T-cell (primary cell): ENCODE data around the gene ADGRG1. TPM values are rescaled to one million over a fixed set of nuclear protein-coding genes. Genes with fewer than 3 reads are reported as not detected.
"Not testable (repeated sequence)": the region's sequence is repeated elsewhere in the genome, so short reads cannot be mapped to it uniquely, and the experiment has no call there.

Experiments used
- ATAC-seq, 4 experiments: fragments of 200-7000 bp in 3 of 4; fragments of 150-1000 bp in 1 of 4; cut with Tn5 transposase; replicated peaks in 1 of 4; 1 replicate in 3 of 4; 2 replicates in 1 of 4; pipeline ENCODE4 v1.10.0; 2021; ENCODE audit warnings: moderate library complexity in 3 of 4, mild to moderate bottlenecking in 2 of 4, moderate number of reproducible peaks in 1 of 4
- CTCF ChIA-PET, 2 donors: fragments of 300-600 bp; sonication (Branson Sonifier 250); formaldehyde crosslinking; loops; one replicate each; lab custom pipeline; 2022; ENCODE audit warnings: antibody characterized with exemption in 2 of 2; lab: Charles Lee
- POLR2A ChIA-PET, 2 donors: fragments of 300-600 bp; sonication (Branson Sonifier 250); formaldehyde crosslinking; loops; one replicate each; lab custom pipeline; 2022; ENCODE audit warnings: antibody characterized with exemption in 2 of 2; lab: Charles Lee
- DNase-seq, 35 experiments: peaks; one replicate each; pipeline versions ENCODE4 v3.0.0 to v3.0.0-alpha.2; 2013 to 2023
- H3K27ac ChIP-seq: one replicate; pipeline ENCODE4 v1.5.1; 2013; ENCODE audit warnings: low read length
- H3K27me3 ChIP-seq, 2 experiments: replicated peaks in 1 of 2; 1 replicate in 1 of 2; 2 replicates in 1 of 2; pipeline versions ENCODE4 v1.6.1 to v1.7.0; 2013; ENCODE audit warnings: low read length in 1 of 2, mixed read lengths in 1 of 2; ENCODE audit not compliant: control insufficient read depth in 2 of 2, insufficient read depth in 2 of 2; ENCODE audit errors: extremely low read depth in 1 of 2
- H3K36me3 ChIP-seq, 2 donors: 1 replicate in 1 of 2; 2 replicates in 1 of 2; pipeline versions ENCODE4 v1.6.1 to v1.7.0; 2013; ENCODE audit warnings: low read length in 1 of 2; ENCODE audit not compliant: control insufficient read depth in 2 of 2, insufficient read depth in 1 of 2; ENCODE audit errors: extremely low read depth in 1 of 2
- H3K4me1 ChIP-seq, 2 experiments: 1 replicate in 1 of 2; 2 replicates in 1 of 2; pipeline versions ENCODE4 v1.6.1 to v1.7.0; 2013; ENCODE audit warnings: low read length in 2 of 2, mixed read lengths in 1 of 2; ENCODE audit not compliant: insufficient read depth in 2 of 2, control insufficient read depth in 1 of 2; ENCODE audit errors: extremely low read depth in 1 of 2
- H3K4me3 ChIP-seq, 2 donors: 1 replicate in 1 of 2; 2 replicates in 1 of 2; pipeline versions ENCODE4 v1.5.1 to v1.7.0; 2013; ENCODE audit warnings: mild to moderate bottlenecking in 2 of 2, low read length in 1 of 2, moderate library complexity in 1 of 2; ENCODE audit not compliant: control insufficient read depth in 1 of 2; ENCODE audit errors: extremely low read depth in 1 of 2
- H3K9me3 ChIP-seq: 2 replicates; pipeline ENCODE4 v1.7.0; 2013
- H3K27ac Mint-ChIP-seq, 2 donors: one replicate each; pipeline ENCODE4 v1.8.0; 2020 to 2021; ENCODE audit warnings: mild to moderate bottlenecking in 2 of 2, mixed read lengths in 2 of 2
- H3K27me3 Mint-ChIP-seq, 2 donors: one replicate each; pipeline ENCODE4 v1.8.0; 2021 to 2022; ENCODE audit warnings: mixed read lengths in 2 of 2
- H3K36me3 Mint-ChIP-seq: one replicate; pipeline ENCODE4 v1.8.0; 2021; ENCODE audit warnings: mixed read lengths
- H3K4me1 Mint-ChIP-seq, 3 donors: one replicate each; pipeline ENCODE4 v1.8.0; 2020 to 2022; ENCODE audit warnings: mixed read lengths in 3 of 3, mild to moderate bottlenecking in 1 of 3
- H3K4me3 Mint-ChIP-seq, 3 donors: one replicate each; pipeline ENCODE4 v1.8.0; 2020 to 2022; ENCODE audit warnings: mild to moderate bottlenecking in 3 of 3, mixed read lengths in 3 of 3, moderate library complexity in 3 of 3
- H3K9me3 Mint-ChIP-seq, 3 donors: one replicate each; pipeline ENCODE4 v1.8.0; 2020 to 2022; ENCODE audit warnings: mixed read lengths in 3 of 3
- WGBS: methylation state at CpG from one replicate; pipeline ENCODE4 v1.1.5; 2013; ENCODE audit warnings: missing lambda C conversion rate; ENCODE audit not compliant: insufficient coverage; 5-methylcytosine and 5-hydroxymethylcytosine counted together
- total RNA-seq, 35 experiments: library from RNA in 6 of 35; stranded (reverse) in 6 of 35; fragments of 120-200 nt in 1 of 35; gene quantifications; one replicate each; pipeline versions ENCODE4 v1.2.1 to v1.2.4 and lab custom pipeline; 2013 to 2026

The ADGRG1 gene
- total RNA-seq, 5 donors from 2014 or later (not counting 1 experiment from before 2014, with no cell fraction given) = 7.8 to 91.7 (median 11.7) TPM

- Histone ChIP-seq H3K36me3 (no peaks in the 10 kb centered on the region), H3K4me3 (no peak overlapping the region), H3K27ac (no peak overlapping the region), H3K4me1 (no peaks in the 10 kb centered on the region), H3K27me3 (peaks cover 0 to 10% of the 10 kb centered on the region in 2 experiments), H3K9me3 (no peaks in the 10 kb centered on the region)
- peaks cover under 1 to 2% of the 10 kb centered on the region in 2 donors for H3K27me3 Mint-ChIP-seq
- ATAC-seq (no peak), DNase-seq (no peak)
- ChIA-PET CTCF (interaction anchor here in 1 of 2 donors (1.0 kb wide), 1 partner anchor 23 kb away, joined by 6 read pairs; no protein-coding TSS in a partner anchor), POLR2A (no interaction called here)
- no peak overlapping the region for H3K27ac Mint-ChIP-seq
- no peak overlapping the region for H3K4me3 Mint-ChIP-seq
- no peaks in the 10 kb centered on the region for H3K4me1 Mint-ChIP-seq
- H3K9me3 Mint-ChIP-seq = no peaks in the 10 kb centered on the region
- no peaks in the 10 kb centered on the region for H3K36me3 Mint-ChIP-seq
- no CpG with 5 or more reads among the region's 3 CpGs for WGBS
These were observed 83.6 kb downstream of the ADGRG1 start for GRCh38 chr16:57711993-57712392.

- H3K27me3 Mint-ChIP-seq, H3K27ac Mint-ChIP-seq, H3K27ac ChIP-seq, ATAC-seq, H3K4me1 Mint-ChIP-seq, H3K36me3 Mint-ChIP-seq, H3K9me3 ChIP-seq, H3K27me3 ChIP-seq, H3K9me3 Mint-ChIP-seq, DNase-seq, H3K4me3 ChIP-seq, H3K4me1 ChIP-seq, H3K4me3 Mint-ChIP-seq, H3K36me3 ChIP-seq, POLR2A ChIA-PET: not testable (repeated sequence)
- CTCF ChIA-PET = interaction anchor here in 1 of 2 donors (1.0 kb wide), 1 partner anchor 23 kb away, joined by 6 read pairs; no protein-coding TSS in a partner anchor
- 71% methylated on average over 2 of the region's 6 CpGs for WGBS
These were observed 84.1 kb downstream of the ADGRG1 start for GRCh38 chr16:57712569-57712968.

GRCh38 chr16:57713596-57713995 lies 85.2 kb downstream of the ADGRG1 start:
- ATAC-seq (no peak), DNase-seq (no peak)
- H3K4me1 ChIP-seq = no peaks in the 10 kb centered on the region
- Mint-ChIP-seq H3K27me3 (peaks cover 0 to 2% of the 10 kb centered on the region in 2 donors), H3K4me1 (no peaks in the 10 kb centered on the region), H3K4me3 (no peak overlapping the region), H3K27ac (no peak overlapping the region), H3K9me3 (no peaks in the 10 kb centered on the region), H3K36me3 (no peaks in the 10 kb centered on the region)
- H3K27ac ChIP-seq = no peak overlapping the region
- ChIA-PET POLR2A (no interaction called here), CTCF (no interaction called here)
- H3K4me3 ChIP-seq = no peak overlapping the region
- WGBS = 90% methylated on average over 8 of the region's 8 CpGs
- peaks cover 0 to 11% of the 10 kb centered on the region in 2 experiments for H3K27me3 ChIP-seq
- no peaks in the 10 kb centered on the region for H3K9me3 ChIP-seq
- H3K36me3 ChIP-seq = no peaks in the 10 kb centered on the region

GRCh38 chr16:57714047-57714446 lies 85.6 kb downstream of the ADGRG1 start:
- H3K4me1 Mint-ChIP-seq = no peaks in the 10 kb centered on the region
- ChIA-PET CTCF (no interaction called here), POLR2A (no interaction called here)
- no peak overlapping the region for H3K4me3 Mint-ChIP-seq
- Histone ChIP-seq H3K4me1 (no peaks in the 10 kb centered on the region), H3K9me3 (no peaks in the 10 kb centered on the region), H3K36me3 (no peaks in the 10 kb centered on the region), H3K4me3 (no peak overlapping the region), H3K27me3 (peaks cover 0 to 15% of the 10 kb centered on the region in 2 experiments), H3K27ac (no peak overlapping the region)
- H3K36me3 Mint-ChIP-seq = no peaks in the 10 kb centered on the region
- no CpG with 5 or more reads among the region's 6 CpGs for WGBS
- DNase-seq = no peak
- peaks cover 0 to 2% of the 10 kb centered on the region in 2 donors for H3K27me3 Mint-ChIP-seq
- no peaks in the 10 kb centered on the region for H3K9me3 Mint-ChIP-seq
- no peak for ATAC-seq
- no peak overlapping the region for H3K27ac Mint-ChIP-seq

Other genes starting within 250 kb of the ADGRG1 start
- gene CCL17, start 223.9 kb upstream of the ADGRG1 start, total RNA-seq = 1 to 10 TPM in 2 of 5 donors, under 1 TPM in 1, not detected in 2; 0.93 to 1.2 (median 1.2) TPM
- gene CIAPIN1, start 181.2 kb upstream of the ADGRG1 start, total RNA-seq = 10 to 100 TPM; 26.5 to 46.8 (median 28.5) TPM
- 10 to 100 TPM; 18.0 to 35.3 (median 34.2) TPM for gene COQ9, start 181.2 kb upstream of the ADGRG1 start, total RNA-seq
- 10 to 100 TPM; 63.8 to 93.9 (median 69.0) TPM for gene POLR2C, start 166.0 kb upstream of the ADGRG1 start, total RNA-seq
- 1 to 10 TPM; 2.2 to 4.1 (median 3.1) TPM for gene DOK4, start 142.1 kb upstream of the ADGRG1 start, total RNA-seq
- gene CCDC102A, start 92.1 kb upstream of the ADGRG1 start, total RNA-seq = 10 to 100 TPM in 1 of 5 donors, 1 to 10 TPM in 4; 6.1 to 11.2 (median 6.6) TPM
- 10 to 100 TPM in 1 of 5 donors, 1 to 10 TPM in 4; 1.5 to 10.2 (median 5.9) TPM for gene ADGRG5, start 86.0 kb upstream of the ADGRG1 start, total RNA-seq
- 1 to 10 TPM in 1 of 5 donors, under 1 TPM in 3, not detected in 1; 0.16 to 1.8 (median 0.40) TPM for gene ADGRG3, start 39.7 kb downstream of the ADGRG1 start, total RNA-seq
- gene DRC7, start 66.2 kb downstream of the ADGRG1 start, total RNA-seq = not detected
- 10 to 100 TPM; 23.0 to 28.0 (median 25.5) TPM for gene KATNB1, start 107.1 kb downstream of the ADGRG1 start, total RNA-seq
- 1 to 10 TPM in 4 of 5 donors, under 1 TPM in 1; 0.78 to 4.1 (median 2.7) TPM for gene KIFC3, start 173.9 kb downstream of the ADGRG1 start, total RNA-seq